Measurements from ENCODE around the gene TAF4.
"Not testable (repeated sequence)": the region's sequence is repeated elsewhere in the genome, so short reads cannot be mapped to it uniquely, and the experiment has no call there.

TAF4 gene

DNA sequence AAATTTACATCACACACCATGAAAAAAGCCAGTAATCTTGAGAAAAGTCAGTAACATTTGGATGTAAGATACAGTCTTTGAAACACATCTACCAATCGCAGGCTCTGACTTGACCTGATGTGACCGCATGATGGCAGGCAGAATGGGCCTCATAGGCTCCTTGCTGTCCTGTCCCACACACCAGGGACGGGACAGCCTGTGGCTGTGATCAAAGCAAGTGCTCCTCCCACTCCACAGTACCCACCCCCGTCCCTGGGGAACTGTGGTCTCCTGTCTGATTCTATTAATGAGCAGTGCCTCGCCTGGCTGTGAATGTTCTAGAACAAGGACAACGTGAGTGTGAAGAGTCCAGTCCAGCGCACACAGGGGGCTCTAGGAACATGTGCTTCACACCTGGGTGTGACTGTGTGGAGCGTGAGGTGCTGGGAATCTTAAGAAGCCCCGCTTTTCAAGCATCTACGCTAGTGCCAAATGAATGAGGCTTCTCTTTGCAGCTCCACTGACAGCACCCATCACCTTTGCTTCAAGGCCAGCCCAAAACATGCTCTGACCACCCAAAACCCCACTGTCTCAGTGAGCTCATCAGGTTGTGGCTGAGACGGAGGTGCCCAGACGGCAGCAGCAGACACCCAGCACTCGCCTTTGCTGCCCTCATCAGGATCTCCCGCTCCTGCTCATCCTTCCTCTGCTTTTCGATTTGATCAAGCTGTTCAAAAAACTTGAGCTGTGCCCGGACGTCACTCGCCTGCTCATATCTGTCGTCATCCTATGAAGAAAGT lies 67.1 kb downstream of the TAF4 start:
- no peak for DNase-seq

DNA sequence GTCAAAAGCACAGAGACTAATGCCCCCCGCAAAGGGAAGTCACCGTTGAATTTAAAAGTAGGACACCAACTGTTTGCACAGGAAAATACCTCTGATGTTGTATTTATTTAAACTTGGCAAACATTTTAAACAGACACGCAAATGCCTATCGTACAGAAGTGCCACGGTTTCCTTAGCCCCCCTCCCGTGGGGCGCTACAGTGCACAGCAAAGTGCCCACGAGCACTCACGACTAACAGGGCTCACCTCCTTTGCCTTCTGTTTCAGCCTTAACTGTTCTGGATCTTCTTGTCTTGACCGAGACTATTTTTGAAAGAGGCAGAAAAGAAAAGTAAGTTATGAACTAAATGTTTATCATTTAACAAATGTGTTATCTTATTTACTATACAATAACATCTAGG lies 67.8 kb downstream of the TAF4 start:
- no peak for DNase-seq

DNA sequence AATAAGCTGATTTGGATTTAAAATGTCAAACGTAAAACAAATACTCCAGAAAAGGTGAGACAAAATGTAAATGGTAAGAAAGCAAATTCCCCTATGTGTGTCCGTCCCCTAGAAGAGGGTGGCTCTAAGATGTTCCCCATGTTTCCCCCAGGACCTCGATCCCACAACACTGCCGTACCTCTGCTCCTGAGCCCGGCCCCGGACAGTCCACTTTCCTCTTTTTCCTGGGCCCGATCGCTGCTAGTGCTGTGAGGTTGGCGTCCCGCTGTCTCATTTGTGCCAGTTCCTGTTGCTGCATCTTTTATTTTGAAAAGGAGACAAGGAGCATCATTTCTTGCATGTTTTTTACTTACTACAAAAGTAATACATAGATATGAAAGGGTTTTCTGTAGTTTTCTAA lies 68.3 kb downstream of the TAF4 start:
- DNase-seq, result no peak

DNA sequence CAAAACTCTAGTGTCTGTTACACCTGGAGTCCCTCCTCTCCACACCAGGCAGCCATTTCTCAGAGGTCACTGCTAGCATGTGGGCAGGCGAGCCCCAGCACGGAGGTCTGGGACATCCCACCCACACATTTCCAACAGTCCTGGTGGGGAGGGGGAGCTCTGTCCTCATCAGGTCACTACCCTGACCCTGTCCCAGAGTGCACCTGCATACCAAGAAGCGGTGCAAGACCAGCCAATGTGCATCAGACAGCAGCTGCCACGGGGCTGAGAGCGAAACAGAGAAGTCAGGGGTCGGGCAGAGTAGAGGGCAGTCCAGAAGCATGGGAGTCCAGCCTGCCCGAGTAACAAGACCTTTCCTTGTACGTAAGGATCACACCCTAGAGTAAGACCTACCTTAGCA lies 71.1 kb downstream of the TAF4 start:
- DNase-seq, result no peak

DNA sequence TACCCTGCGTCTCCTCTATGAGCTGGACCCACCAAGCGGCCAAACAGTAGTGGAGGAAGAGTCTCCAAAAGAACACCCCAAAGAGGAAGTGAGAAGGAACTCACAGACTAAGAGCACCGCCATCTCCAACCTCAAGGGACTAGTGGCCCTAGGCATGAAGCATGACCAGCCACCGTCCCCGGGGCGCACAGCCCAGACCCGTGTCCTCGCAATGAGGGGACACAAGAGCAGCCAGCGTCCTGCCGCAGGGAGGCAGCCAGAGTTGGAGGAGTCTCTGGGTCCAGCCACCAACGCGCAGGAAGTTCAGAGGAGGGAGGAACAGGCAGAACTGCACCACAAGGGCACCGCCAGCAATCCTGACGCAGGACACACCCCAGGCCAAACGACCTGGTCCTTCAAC lies 72.6 kb downstream of the TAF4 start:
- no peak for DNase-seq

DNA sequence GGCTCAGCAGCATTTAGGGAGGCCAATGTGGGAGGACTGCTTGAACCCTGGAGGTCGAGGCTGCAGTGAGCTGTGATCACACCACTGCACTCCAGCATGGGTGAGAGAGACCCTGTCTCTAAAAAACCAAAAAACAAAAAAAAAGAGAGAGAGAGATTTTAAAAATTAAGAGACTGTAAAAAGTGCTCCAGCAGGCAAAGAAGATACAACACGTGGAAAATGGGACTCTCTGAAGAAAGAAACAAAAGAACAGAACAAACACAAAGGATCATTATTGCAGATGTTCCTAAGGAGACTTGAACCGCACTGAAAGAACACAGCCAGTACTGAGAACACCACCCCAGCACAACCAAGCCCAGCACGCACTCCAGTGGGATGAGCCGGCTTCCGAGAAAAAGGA lies 74.2 kb downstream of the TAF4 start:
- DNase-seq, result no peak

DNA sequence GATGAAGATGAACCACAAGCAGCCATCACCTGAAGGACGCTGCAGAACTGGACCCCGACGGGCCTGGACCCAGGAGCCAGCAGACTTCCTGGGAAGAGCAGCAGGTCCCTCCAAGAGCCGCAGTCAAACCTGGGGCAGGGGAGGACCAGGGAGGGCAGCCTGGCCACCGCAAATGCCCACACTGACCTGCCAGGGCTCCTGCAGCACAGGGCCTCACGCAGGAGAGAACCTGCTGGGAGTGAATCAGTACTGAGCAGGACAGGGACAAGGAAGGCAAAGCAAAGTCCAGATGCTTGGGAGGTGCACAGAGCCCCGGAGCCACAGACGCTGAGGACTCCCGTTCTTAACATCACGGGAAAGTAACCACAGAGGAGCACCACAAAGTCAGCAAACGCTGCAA lies 75.2 kb downstream of the TAF4 start:
- no peak for DNase-seq

DNA sequence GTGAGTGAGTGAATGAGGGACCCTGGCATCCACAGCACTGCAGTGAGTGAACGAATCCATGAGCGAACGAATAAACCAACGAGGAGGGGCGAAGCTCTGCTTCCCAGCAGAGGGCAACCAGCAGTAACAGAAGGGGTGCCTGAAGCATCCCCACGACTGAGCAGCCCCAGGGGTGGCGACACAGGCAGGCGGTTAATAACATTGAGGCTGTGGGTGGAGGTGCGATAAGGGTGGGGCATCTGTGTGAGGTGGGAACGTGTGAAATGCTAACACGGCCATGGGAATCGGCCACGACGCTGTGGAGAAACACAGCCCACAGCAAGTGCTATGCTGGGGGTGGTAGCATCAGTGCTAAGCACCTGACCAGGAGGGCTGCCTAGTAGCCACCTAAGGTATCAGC lies 75.9 kb downstream of the TAF4 start:
- DNase-seq, result no peak

DNA sequence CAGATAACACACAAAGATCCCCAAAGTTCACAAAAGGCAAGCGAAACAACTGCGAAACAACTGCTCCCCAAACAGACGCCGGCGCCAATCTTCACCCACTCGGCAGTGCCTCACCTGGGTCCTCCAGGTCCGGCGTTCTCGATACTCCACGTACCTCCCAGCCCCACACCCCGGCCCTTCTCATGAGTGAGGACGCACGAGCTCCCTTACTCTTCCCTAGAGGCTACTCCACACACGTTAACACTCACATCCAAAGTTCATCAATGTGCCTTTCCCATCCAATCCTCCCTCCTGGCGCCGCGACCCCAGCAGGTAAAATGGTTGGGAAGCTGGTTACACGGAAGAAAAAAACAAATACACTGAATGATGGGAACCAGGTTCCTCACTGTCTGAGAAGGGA lies 77.0 kb downstream of the TAF4 start:
- no peak for DNase-seq

DNA sequence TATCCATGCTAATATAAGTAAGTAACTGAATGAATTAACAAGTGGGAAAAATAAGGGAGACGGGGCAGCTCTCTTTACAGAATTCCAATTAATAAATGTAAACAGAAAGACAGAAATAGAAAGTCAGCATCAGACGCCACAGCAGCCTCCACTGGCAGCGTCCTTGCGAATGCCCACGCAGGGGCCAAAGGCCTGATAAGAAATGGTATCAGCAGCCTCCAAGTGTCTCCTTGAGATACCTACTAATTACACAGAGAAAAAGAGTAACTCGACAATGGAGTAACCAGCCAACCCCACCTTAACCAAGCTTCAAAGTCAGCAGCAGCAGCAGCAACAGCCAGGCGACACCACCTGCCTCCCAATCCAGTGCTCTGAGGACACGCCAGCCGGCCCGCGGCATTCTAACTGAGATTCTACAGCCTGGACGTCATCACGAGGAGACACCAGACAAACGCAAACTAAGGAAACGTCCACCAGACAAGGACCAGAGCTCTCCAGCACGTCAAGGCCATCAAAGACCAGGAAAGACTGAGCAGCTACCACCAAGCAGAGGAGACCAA lies 78.8 kb downstream of the TAF4 start:
- DNase-seq, result no peak

DNA sequence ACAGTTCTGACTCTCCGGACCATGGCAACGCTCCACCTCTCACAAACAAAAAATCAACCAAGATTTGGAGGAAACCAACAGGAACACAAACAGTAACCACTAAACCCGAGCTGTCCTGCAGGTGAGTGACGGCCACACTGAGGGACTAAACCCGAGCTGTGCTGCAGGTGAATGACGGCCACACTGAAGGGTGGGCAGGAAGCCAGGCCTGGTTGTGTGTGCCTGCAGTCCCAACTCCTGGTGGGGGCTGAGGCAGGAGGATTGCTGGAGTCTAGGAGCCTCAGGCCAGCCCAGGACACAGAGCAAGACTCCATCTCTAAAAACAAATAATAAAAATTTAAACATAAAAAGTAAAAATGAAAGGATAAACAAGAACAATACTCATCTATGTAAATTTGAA lies 80.6 kb downstream of the TAF4 start:
- no peak for DNase-seq

DNA sequence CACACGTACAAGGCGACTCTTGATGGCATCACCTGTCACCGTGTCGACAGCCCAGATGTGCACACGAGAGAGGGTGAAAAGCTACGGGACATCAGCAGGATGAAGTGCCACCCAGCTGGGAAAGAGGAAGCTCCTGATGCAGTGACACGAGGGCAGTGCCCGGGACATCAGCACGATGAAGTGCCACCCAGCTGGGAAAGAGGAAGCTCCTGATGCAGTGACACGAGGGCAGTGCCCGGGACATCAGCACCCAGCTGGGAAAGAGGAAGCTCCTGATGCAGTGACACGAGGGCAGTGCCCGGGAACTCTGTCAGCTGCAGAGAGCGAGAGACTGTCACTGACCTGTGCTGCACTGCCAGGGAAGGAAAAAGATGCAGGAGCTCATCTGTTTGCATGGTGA lies 81.2 kb downstream of the TAF4 start:
- not testable (repeated sequence) for DNase-seq

DNA sequence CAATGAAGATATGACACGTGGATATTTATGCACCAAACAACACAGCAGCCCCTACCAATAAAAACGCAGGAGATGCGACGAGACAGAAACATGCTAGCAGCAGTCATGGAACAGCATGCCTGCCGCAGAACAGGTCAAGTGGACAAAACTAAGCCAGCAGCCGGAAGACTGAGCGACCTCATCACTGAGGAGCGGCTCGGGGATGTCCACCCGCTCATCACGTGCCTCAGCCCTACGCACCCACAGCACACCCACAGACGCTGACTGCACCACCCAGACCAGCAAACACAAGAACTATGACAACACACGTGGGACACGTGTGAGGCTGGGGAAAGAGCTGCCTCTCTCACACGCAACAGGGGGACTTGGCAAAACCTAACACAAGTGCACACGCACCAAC lies 81.7 kb downstream of the TAF4 start:
- no peak for DNase-seq

DNA sequence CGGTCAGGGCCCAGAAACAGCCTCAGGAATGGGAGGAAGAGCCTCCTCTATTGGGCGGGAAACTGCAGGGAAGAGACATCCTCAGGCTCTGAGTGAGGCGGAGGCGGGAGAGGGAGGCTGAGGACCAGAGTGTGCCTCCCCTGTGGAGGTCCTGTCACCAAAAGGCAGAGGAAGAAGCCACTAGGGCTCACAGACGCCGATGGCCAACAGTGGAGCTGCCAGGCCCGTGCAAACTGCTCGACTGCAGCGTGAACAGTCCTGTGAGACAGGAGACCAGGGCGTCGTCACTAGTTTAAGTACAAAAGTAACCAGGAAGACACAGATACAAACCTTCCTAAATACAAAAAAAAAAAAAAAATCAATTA lies 82.7 kb downstream of the TAF4 start:
- DNase-seq, result no peak

DNA sequence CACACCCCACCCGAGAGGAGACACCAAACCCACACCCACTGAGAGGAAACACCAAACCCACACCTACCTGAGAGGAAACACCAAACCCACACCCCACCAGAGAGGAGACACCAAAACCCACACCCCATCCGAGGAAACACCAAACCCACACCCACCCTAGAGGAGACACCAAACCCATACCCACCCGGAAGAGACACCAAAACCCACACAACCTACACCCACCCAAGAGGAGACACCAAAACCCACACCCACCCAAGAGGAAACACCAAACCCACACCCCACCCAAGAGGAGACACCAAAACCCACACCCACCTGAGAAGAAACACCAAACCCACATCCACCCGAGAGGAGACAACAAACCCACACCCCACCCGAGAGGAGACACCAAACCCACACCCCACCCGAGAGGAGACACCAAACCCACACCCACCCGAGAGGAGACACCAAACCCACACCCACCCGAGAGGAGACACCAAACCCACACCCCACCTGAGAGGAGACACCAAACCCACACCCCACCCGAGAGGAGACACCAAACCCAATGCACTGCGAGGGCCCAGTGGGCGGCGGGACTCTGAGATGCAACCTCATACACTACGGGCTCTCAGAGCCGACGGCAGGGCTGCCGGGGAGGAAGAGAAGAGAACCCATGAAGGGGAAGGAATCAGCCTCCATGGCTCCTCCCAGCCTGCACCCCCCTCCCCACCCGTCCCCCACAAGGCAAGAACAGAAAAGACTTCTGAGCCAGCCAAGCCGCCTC lies 83.3 kb downstream of the TAF4 start:
- DNase-seq, result no peak

DNA sequence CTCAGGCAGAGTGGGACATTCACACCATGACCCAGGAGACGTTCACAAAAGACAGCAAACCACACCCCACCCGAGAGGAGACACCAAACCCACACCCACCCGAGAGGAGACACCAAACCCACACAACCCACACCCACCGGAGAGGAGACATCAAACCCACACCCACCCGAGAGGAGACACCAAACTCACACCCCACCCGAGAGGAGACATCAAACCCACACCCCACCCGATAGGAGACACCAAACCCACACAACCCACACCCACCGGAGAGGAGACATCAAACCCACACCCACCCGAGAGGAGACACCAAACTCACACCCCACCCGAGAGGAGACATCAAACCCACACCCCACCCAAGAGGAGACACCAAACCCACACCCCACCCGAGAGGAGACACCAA lies 84.0 kb downstream of the TAF4 start:
- not testable (repeated sequence) for DNase-seq

DNA sequence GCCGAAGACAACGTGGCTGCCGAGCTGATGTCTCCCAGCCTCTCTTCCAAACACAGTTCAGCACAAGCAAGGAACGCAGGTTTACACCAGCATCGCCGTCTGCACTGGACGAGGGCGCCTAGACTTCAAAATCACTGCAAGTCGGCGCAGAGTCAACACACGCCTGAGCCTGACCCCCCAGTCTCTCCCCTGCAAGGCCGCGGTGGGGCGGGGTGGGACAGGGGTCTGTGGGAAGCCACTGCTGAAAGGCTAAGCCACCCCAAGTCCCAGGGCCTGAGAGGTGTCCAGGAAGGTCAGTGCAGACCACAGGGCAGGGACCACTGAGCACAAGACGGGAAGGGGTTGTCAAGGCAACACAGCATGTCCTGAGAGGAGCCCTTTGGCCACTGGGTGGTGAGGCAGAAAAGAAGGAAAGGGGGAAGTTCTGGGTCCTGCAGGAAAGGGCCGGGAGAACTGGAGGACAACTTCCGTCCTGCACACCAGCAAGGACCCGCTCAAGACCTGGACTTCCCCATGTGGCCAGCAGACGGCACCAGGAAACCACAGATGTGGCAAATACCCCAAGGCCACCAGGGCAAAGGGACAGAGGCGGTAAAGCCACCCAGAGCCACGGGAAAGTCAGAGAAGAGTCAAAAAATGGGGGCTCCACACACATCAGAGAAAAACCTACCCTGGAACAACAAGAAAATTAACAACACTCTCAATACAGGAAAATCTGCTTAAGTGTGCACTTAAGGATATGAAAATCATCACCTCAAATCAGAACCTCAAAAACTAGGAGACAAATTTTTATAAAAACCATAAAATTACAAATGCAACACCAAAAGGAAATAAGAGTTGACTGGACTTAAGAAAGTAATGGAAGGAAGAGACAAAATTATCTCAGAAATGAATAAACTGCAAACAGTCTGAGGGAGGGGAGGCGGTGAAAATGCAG lies 84.8 kb downstream of the TAF4 start:
- no peak for DNase-seq

DNA sequence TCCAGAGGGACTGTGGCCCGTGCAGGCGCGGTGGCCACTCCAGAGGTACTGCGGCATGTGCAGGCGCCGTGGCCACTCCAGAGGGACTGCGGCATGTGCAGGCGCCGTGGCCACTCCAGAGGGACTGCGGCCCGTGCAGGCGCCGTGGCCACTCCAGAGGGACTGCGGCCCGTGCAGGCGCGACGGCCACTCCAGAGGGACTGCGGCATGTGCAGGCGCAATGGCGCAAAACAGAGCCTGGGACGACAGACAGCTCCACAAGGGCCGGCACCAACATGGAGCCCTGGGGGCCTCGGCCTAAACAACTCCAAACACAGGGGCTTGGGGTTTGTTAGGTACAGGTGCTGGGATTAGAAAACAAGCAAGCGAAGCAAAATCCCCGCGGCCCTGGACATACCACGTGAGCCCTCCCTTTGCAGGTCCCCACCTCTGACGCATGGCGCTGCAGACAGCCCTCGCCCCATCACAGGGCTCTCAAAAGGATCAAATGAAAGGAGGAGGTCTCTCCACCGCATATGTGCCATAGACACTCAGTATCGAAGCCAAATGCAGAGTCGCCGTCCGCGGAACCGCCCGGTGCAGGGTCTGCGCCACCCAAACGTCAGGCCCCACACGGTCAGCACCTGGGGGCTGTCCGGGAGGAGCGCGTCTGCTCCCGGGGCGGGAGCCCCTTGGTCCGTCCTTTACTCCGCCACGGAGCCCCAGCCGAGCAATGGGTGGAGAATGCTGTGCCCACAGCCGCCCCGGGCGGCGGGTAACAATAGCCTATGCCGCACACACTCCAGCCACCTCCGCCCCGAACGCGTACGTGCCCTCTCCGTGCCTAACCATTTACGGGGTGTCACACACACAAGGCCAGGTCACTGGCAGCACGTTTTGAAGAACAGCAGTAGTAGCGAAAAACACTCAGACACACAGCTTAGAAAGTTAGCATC lies 85.7 kb downstream of the TAF4 start:
- DNase-seq, result no peak

DNA sequence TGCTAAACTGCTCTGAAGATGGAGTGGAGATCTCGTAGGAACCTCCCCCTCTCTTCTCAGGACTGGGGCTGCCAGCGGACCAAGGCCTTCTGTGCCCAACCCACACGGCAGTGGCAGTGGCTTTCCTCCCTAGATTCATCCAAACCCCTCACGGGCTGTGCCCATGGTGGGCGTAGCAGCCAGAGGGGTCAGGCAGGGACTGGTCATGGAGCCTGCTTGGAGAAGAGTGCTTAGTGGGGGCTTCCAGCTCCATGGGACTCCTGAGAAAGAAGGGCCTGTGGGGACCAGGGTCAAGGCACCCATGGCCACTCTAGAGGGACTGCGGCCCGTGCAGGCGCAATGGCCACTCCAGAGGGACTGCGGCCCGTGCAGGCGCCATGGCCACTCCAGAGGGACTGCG lies 86.6 kb downstream of the TAF4 start:
- DNase-seq, result no peak

DNA sequence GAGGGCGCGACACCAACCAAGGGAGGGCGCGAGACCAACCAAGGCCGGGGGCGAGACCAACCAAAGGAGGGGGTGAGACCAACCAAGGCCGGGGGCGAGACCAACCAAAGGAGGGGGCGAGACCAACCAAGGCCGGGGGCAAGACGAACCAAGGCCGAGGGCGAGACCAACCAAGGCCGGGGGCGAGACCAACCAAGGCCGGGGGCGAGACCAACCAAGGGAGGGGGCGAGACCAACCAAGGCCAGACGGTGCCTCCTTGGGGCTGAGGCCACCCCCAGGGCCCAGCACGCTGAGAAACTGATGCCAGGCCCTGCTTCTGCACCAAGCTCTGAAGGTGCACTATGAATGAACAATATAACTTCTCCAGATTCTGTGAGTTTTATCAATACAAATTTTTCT lies 87.2 kb downstream of the TAF4 start:
- no peak for DNase-seq

DNA sequence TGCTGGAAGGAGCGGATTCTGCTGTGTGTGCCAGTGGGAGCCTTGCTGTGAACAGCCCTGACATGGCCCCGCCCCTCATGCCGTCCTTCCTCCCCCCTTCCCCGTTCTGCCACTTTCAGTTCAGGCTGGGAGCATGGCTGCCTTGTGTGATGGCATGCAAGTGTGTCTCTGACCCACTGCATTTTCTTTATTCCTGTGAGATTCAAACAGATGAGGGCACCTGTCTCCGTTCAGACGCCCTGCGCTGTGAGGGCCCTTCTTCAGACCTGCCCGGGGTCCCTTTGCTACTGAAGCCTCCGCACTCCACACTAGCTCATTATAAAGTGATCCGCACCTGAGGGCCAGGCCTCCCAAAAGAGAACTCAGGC lies 88.3 kb downstream of the TAF4 start:
- no peak for DNase-seq
